ENCODE results near the gene GFER.

Gene GFER

DNA sequence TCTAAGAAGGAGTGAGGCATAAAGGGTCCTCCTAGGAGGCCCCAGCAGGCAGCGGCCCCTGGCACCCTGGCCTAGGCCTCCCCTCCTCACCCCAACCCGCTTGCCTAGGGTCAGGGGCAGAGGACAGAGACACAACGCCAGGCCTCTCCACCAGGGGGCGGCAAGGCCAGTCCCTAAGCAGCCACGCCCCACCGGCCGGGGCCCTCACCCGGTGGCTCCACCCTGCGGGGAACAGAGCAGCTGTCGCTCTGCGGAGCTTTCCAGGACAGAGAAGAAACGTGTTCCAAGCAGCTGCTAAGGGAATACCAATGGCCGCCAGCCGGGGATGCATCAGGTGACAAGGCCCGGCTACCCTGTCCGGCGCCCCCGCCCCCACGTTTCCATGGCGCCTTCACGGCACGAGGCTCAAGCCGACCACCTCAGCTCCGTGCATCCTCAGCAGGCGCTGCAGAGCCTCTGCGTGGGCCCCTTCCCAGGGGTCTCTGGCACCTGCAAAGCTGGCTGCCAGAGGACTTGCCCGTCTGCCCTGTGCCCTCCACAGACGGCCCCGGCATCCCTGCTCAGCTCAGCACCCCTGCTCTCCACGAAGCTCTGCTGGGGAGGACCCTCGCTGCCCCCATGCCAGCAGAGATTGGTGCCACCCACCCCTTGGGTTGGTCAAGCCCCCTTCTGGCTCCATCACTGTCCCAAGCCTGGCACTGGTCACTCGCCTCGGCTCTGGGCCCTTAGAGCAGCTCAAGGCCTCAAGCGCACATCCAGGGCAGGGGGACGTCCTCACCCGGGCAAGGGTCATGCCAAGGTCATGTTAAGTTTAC is 20.0 kb downstream of the GFER start (continued):
- TF ChIP-seq ZNF677 (tag by site-specific recombination; IDR thresholded peaks at IDR 0.05): no peak
- peak; percentile 90 for TF ChIP-seq ZSCAN30 (tag by site-specific recombination; IDR thresholded peaks at IDR 0.05)
- TF ChIP-seq, protein P1, sequence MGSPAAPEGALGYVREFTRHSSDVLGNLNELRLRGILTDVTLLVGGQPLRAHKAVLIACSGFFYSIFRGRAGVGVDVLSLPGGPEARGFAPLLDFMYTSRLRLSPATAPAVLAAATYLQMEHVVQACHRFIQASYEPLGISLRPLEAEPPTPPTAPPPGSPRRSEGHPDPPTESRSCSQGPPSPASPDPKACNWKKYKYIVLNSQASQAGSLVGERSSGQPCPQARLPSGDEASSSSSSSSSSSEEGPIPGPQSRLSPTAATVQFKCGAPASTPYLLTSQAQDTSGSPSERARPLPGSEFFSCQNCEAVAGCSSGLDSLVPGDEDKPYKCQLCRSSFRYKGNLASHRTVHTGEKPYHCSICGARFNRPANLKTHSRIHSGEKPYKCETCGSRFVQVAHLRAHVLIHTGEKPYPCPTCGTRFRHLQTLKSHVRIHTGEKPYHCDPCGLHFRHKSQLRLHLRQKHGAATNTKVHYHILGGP (tag by site-specific recombination; IDR thresholded peaks at IDR 0.05): peak; percentile 81
- peak; percentile 78 for TF ChIP-seq ZBTB17 (tag by site-specific recombination; IDR thresholded peaks at IDR 0.05)
- TF ChIP-seq, protein P2, sequence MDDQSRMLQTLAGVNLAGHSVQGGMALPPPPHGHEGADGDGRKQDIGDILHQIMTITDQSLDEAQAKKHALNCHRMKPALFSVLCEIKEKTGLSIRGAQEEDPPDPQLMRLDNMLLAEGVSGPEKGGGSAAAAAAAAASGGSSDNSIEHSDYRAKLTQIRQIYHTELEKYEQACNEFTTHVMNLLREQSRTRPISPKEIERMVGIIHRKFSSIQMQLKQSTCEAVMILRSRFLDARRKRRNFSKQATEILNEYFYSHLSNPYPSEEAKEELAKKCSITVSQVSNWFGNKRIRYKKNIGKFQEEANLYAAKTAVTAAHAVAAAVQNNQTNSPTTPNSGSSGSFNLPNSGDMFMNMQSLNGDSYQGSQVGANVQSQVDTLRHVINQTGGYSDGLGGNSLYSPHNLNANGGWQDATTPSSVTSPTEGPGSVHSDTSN (CRISPR knock-in tag; IDR thresholded peaks at IDR 0.05): 0 out of 2 replicates have a peak, but pooled peaks have one; percentile 52
- TF ChIP-seq ZNF416 (tag by site-specific recombination; IDR thresholded peaks at IDR 0.05): no peak
- TF ChIP-seq, protein P3, sequence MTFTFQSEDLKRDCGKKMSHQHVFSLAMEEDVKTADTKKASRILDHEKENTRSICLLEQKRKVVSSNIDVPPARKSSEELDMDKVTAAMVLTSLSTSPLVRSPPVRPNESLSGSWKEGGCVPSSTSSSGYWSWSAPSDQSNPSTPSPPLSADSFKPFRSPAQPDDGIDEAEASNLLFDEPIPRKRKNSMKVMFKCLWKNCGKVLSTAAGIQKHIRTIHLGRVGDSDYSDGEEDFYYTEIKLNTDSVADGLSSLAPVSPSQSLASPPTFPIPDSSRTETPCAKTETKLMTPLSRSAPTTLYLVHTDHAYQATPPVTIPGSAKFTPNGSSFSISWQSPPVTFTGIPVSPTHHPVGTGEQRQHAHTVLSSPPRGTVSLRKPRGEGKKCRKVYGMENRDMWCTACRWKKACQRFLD (tag by site-specific recombination; IDR thresholded peaks at IDR 0.05): peak; percentile 76; the same call in 1 of the 2 replicates
- peak; percentile 47 for TF ChIP-seq GLIS2 (tag by site-specific recombination; IDR thresholded peaks at IDR 0.05)
- TF ChIP-seq, protein P4, sequence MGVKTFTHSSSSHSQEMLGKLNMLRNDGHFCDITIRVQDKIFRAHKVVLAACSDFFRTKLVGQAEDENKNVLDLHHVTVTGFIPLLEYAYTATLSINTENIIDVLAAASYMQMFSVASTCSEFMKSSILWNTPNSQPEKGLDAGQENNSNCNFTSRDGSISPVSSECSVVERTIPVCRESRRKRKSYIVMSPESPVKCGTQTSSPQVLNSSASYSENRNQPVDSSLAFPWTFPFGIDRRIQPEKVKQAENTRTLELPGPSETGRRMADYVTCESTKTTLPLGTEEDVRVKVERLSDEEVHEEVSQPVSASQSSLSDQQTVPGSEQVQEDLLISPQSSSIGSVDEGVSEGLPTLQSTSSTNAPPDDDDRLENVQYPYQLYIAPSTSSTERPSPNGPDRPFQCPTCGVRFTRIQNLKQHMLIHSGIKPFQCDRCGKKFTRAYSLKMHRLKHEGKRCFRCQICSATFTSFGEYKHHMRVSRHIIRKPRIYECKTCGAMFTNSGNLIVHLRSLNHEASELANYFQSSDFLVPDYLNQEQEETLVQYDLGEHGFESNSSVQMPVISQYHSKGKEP (tag by site-specific recombination; IDR thresholded peaks at IDR 0.05): peak; percentile 51; the same call in 1 of the 2 replicates
- no peak for TF ChIP-seq ZNF248 (tag by site-specific recombination; IDR thresholded peaks at IDR 0.05)
- TF ChIP-seq BCL11B (tag by site-specific recombination; IDR thresholded peaks at IDR 0.05; ENCODE audit: low read depth): no peak
- no peak for TF ChIP-seq ZNF211 (tag by site-specific recombination; IDR thresholded peaks at IDR 0.05; ENCODE audit: low read depth)
- TF ChIP-seq ZNF660 (tag by site-specific recombination; IDR thresholded peaks at IDR 0.05): peak; percentile 91
- TF ChIP-seq ZNF423 (tag by site-specific recombination; IDR thresholded peaks at IDR 0.05): no peak
- TF ChIP-seq ZNF23 (tag by site-specific recombination; IDR thresholded peaks at IDR 0.05; ENCODE audit: borderline replicate concordance): no peak
- TF ChIP-seq ZFP37 (tag by site-specific recombination; IDR thresholded peaks at IDR 0.05): no peak
- TF ChIP-seq ZNF184 (tag by site-specific recombination; IDR thresholded peaks at IDR 0.05): no peak
- no peak for TF ChIP-seq ZNF510 (tag by site-specific recombination; IDR thresholded peaks at IDR 0.05; ENCODE audit: insufficient replicate concordance)
- 0 out of 2 replicates have a peak, but pooled peaks have one; percentile 43 for TF ChIP-seq ZNF24 (tag by site-specific recombination; IDR thresholded peaks at IDR 0.05)
- TF ChIP-seq, protein P5, sequence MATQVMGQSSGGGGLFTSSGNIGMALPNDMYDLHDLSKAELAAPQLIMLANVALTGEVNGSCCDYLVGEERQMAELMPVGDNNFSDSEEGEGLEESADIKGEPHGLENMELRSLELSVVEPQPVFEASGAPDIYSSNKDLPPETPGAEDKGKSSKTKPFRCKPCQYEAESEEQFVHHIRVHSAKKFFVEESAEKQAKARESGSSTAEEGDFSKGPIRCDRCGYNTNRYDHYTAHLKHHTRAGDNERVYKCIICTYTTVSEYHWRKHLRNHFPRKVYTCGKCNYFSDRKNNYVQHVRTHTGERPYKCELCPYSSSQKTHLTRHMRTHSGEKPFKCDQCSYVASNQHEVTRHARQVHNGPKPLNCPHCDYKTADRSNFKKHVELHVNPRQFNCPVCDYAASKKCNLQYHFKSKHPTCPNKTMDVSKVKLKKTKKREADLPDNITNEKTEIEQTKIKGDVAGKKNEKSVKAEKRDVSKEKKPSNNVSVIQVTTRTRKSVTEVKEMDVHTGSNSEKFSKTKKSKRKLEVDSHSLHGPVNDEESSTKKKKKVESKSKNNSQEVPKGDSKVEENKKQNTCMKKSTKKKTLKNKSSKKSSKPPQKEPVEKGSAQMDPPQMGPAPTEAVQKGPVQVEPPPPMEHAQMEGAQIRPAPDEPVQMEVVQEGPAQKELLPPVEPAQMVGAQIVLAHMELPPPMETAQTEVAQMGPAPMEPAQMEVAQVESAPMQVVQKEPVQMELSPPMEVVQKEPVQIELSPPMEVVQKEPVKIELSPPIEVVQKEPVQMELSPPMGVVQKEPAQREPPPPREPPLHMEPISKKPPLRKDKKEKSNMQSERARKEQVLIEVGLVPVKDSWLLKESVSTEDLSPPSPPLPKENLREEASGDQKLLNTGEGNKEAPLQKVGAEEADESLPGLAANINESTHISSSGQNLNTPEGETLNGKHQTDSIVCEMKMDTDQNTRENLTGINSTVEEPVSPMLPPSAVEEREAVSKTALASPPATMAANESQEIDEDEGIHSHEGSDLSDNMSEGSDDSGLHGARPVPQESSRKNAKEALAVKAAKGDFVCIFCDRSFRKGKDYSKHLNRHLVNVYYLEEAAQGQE (tag by site-specific recombination; IDR thresholded peaks at IDR 0.05): peak; percentile 53; the same call in 1 of the 2 replicates
- TF ChIP-seq ZNF214 (tag by site-specific recombination; IDR thresholded peaks at IDR 0.05; ENCODE audit: borderline replicate concordance): no peak
- no peak for TF ChIP-seq ZFHX2 (tag by site-specific recombination; conservative IDR thresholded peaks at IDR 0.05)
- TF ChIP-seq ZNF701 (tag by site-specific recombination; IDR thresholded peaks at IDR 0.05): no peak
- TF ChIP-seq GLI4 (tag by site-specific recombination; IDR thresholded peaks at IDR 0.05): no peak
- TF ChIP-seq, protein P6, sequence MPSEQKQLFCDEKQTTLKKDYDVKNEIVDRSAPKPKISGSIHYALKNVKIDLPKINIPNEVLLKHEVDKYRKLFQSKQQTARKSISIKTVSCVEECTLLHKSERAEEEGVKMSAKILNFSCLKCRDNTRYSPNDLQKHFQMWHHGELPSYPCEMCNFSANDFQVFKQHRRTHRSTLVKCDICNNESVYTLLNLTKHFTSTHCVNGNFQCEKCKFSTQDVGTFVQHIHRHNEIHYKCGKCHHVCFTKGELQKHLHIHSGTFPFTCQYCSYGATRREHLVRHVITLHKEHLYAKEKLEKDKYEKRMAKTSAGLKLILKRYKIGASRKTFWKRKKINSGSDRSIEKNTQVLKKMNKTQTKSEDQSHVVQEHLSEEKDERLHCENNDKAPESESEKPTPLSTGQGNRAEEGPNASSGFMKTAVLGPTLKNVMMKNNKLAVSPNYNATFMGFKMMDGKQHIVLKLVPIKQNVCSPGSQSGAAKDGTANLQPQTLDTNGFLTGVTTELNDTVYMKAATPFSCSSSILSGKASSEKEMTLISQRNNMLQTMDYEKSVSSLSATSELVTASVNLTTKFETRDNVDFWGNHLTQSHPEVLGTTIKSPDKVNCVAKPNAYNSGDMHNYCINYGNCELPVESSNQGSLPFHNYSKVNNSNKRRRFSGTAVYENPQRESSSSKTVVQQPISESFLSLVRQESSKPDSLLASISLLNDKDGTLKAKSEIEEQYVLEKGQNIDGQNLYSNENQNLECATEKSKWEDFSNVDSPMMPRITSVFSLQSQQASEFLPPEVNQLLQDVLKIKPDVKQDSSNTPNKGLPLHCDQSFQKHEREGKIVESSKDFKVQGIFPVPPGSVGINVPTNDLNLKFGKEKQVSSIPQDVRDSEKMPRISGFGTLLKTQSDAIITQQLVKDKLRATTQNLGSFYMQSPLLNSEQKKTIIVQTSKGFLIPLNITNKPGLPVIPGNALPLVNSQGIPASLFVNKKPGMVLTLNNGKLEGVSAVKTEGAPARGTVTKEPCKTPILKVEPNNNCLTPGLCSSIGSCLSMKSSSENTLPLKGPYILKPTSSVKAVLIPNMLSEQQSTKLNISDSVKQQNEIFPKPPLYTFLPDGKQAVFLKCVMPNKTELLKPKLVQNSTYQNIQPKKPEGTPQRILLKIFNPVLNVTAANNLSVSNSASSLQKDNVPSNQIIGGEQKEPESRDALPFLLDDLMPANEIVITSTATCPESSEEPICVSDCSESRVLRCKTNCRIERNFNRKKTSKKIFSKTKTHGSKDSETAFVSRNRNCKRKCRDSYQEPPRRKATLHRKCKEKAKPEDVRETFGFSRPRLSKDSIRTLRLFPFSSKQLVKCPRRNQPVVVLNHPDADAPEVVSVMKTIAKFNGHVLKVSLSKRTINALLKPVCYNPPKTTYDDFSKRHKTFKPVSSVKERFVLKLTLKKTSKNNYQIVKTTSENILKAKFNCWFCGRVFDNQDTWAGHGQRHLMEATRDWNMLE (tag by site-specific recombination; conservative IDR thresholded peaks at IDR 0.05; ENCODE audit: low read depth): no peak
